ENCODE results near the gene MPP1.

Gene MPP1

DNA sequence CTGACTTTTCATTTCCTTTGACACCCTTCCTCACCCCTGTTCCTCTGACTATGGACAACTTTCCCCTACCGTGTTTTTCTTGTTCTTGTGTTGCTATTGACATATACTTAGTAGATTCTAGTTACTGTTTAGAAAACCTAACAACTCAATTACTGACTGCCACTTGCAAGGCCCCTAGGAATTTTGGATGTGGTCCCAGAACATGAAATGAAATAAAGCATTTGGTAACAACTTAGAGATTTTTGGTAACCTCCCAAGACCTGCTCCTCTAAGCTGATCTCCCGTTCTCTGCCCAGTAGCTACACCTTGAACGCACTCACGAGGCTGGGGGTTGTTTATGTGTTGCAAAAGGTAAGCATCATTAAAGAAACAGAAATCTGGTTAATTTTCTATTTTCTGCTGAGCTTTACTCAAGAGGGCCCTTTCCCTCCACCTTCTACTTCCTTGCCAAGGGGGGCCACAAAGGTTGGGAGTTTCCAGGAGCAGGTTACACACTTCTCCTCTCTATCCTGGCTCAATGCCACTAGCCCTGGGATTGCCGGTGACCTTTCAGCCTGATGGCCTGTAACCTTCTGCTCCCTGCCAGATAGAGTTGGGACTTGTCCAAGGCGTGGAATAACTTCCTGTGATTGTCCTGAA is 74.9 kb downstream of the MPP1 start:
- DNase-seq, result no peak

DNA sequence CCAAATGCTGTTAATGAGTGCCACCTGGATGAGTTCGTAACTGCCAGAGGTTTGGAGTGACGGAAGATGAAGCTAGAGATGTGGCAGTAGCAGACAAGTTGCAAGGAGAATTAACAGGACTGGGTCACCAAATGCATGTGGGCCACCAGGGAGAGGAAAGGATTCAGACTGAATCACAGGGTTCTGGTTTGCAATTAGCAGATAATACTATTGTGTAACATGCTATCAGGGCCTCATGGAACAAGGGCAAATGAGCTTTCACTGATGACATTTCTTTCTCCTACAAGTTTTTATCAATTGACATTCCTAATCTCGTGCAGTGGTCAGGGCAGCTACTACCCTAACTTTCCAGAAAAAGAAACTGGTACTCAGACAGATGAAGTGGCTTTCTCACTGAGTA is 75.8 kb downstream of the MPP1 start:
- DNase-seq, result no peak
